H9 (cell line): ENCODE results near the gene RIC8A. TPM values are rescaled to one million over a fixed set of nuclear protein-coding genes. Genes with fewer than 3 reads are reported as not detected.

ENCODE experiments used
- DNase-seq: peaks from one replicate; pipeline ENCODE4 v3.0.0-alpha.2; 2017
- H2AFZ ChIP-seq: one replicate; pipeline ENCODE4 v1.6.1; 2013; ENCODE audit warnings: mild to moderate bottlenecking, low read length, control low read depth, moderate library complexity
- H2AK5ac ChIP-seq: 2 replicates; pipeline ENCODE4 v1.6.1; 2013; ENCODE audit warnings: low read length, control low read depth, mixed read lengths; ENCODE audit not compliant: insufficient read length
- H2BK120ac ChIP-seq: one replicate; pipeline ENCODE4 v1.6.1; 2013; ENCODE audit warnings: low read depth, mild to moderate bottlenecking, low read length, control low read depth, inconsistent platforms; ENCODE audit not compliant: poor library complexity, severe bottlenecking
- H2BK12ac ChIP-seq: 2 replicates; pipeline ENCODE4 v1.6.1; 2013; ENCODE audit warnings: low read length, control low read depth, mixed read lengths, low read depth; ENCODE audit not compliant: insufficient read length
- H2BK15ac ChIP-seq: 2 replicates; pipeline ENCODE4 v1.6.1; 2013; ENCODE audit warnings: low read depth, low read length, control low read depth
- H2BK20ac ChIP-seq: one replicate; pipeline ENCODE4 v1.6.1; 2013; ENCODE audit warnings: low read depth, mild to moderate bottlenecking, low read length, control low read depth, inconsistent platforms; ENCODE audit not compliant: poor library complexity, severe bottlenecking
- H2BK5ac ChIP-seq: 2 replicates; pipeline ENCODE4 v1.6.1; 2013; ENCODE audit warnings: low read length, control low read depth, mixed read lengths; ENCODE audit not compliant: insufficient read length
- H3K14ac ChIP-seq: 2 replicates; pipeline ENCODE4 v1.6.1; 2013; ENCODE audit warnings: low read length, control low read depth; ENCODE audit not compliant: insufficient read depth
- H3K18ac ChIP-seq: 2 replicates; pipeline ENCODE4 v1.6.1; 2013; ENCODE audit warnings: low read depth, mild to moderate bottlenecking, mixed read lengths, low read length, control low read depth; ENCODE audit not compliant: insufficient read length
- H3K23ac ChIP-seq: 2 replicates; pipeline ENCODE4 v1.6.1; 2013; ENCODE audit warnings: low read length, control low read depth, mixed read lengths, low read depth; ENCODE audit not compliant: insufficient read length
- H3K23me2 ChIP-seq: 2 replicates; pipeline ENCODE4 v1.6.1; 2013; ENCODE audit warnings: low read depth, mild to moderate bottlenecking, mixed read lengths, low read length, control low read depth; ENCODE audit not compliant: insufficient read length, poor library complexity, severe bottlenecking
- H3K27ac ChIP-seq: 2 replicates; pipeline ENCODE4 v1.5.1; 2013; ENCODE audit warnings: low read length, control low read depth, mixed read lengths, low read depth; ENCODE audit not compliant: insufficient read length
- H3K27me3 ChIP-seq: 2 replicates; pipeline ENCODE4 v1.6.1; 2013; ENCODE audit warnings: low read length, control low read depth, inconsistent platforms; ENCODE audit not compliant: insufficient read depth
- H3K4ac ChIP-seq: 2 replicates; pipeline ENCODE4 v1.6.1; 2013; ENCODE audit warnings: low read depth, mild to moderate bottlenecking, control low read depth, inconsistent platforms, low read length, moderate library complexity
- H3K4me1 ChIP-seq: 2 replicates; pipeline ENCODE4 v1.6.1; 2013; ENCODE audit warnings: low read length, control low read depth, inconsistent platforms; ENCODE audit not compliant: insufficient read depth
- H3K4me2 ChIP-seq: 2 replicates; pipeline ENCODE4 v1.6.1; 2013; ENCODE audit warnings: low read length, control low read depth, mixed read lengths; ENCODE audit not compliant: insufficient read length, insufficient read depth
- H3K56ac ChIP-seq: 2 replicates; pipeline ENCODE4 v1.6.1; 2013; ENCODE audit warnings: low read depth, mild to moderate bottlenecking, mixed read lengths, low read length, control low read depth; ENCODE audit not compliant: insufficient read length
- H3K79me1 ChIP-seq: 2 replicates; pipeline ENCODE4 v1.6.1; 2013; ENCODE audit warnings: low read depth, mild to moderate bottlenecking, moderate library complexity, low read length, control low read depth, inconsistent platforms; ENCODE audit not compliant: insufficient read depth, poor library complexity, severe bottlenecking
- H3K79me2 ChIP-seq: 2 replicates; pipeline ENCODE4 v1.6.1; 2013; ENCODE audit warnings: low read length, control low read depth, inconsistent platforms; ENCODE audit not compliant: insufficient read depth
- H3K9ac ChIP-seq: 2 replicates; pipeline ENCODE4 v1.6.1; 2013; ENCODE audit warnings: low read length, control low read depth, mixed read lengths; ENCODE audit not compliant: insufficient read length; ENCODE audit errors: extremely low read depth
- H3K9me3 ChIP-seq: one replicate; pipeline ENCODE4 v1.6.1; 2013; ENCODE audit warnings: low read depth, low read length, inconsistent platforms; ENCODE audit not compliant: control insufficient read depth
- H3T11ph ChIP-seq: one replicate; pipeline ENCODE4 v1.6.1; 2013; ENCODE audit warnings: mild to moderate bottlenecking, low read length, control low read depth, inconsistent platforms
- H4K20me1 ChIP-seq: one replicate; pipeline ENCODE4 v1.6.1; 2013; ENCODE audit not compliant: control insufficient read depth, insufficient read length, insufficient read depth
- H4K5ac ChIP-seq: 2 replicates; pipeline ENCODE4 v1.6.1; 2013; ENCODE audit warnings: low read depth, mild to moderate bottlenecking, mixed read lengths, low read length, control low read depth; ENCODE audit not compliant: insufficient read length
- H4K8ac ChIP-seq: replicated peaks from 2 replicates; pipeline ENCODE4 v1.6.1; 2013; ENCODE audit warnings: low read length, control low read depth, mixed read lengths, low read depth; ENCODE audit not compliant: insufficient read length
- H4K91ac ChIP-seq: 2 replicates; pipeline ENCODE4 v1.6.1; 2013; ENCODE audit warnings: low read depth, mild to moderate bottlenecking, moderate library complexity, mixed read lengths, low read length, control low read depth; ENCODE audit not compliant: insufficient read length
- H3K27ac Mint-ChIP-seq, 3 experiments: 2 replicates in 2 of 3; 3 replicates in 1 of 3; pipeline ENCODE4 v1.8.0; 2020 to 2021; ENCODE audit warnings: mixed read lengths in 3 of 3, mild to moderate bottlenecking in 1 of 3, moderate library complexity in 1 of 3
- H3K27me3 Mint-ChIP-seq: 2 replicates; pipeline ENCODE4 v1.8.0; 2021; ENCODE audit warnings: low read depth, mild to moderate bottlenecking, moderate library complexity, mixed read lengths
- H3K36me3 Mint-ChIP-seq, 3 experiments: 2 replicates in 2 of 3; 3 replicates in 1 of 3; pipeline ENCODE4 v1.8.0; 2020 to 2021; ENCODE audit warnings: low read depth in 3 of 3, mixed read lengths in 3 of 3; ENCODE audit not compliant: insufficient read depth in 1 of 3
- H3K4me1 Mint-ChIP-seq, 2 experiments: 2 replicates each; pipeline ENCODE4 v1.8.0; 2020; ENCODE audit warnings: mixed read lengths in 2 of 2
- H3K4me3 Mint-ChIP-seq, 2 experiments: 2 replicates in 1 of 2; 3 replicates in 1 of 2; pipeline ENCODE4 v1.8.0; 2020 to 2021; ENCODE audit warnings: mild to moderate bottlenecking in 2 of 2, mixed read lengths in 2 of 2, moderate library complexity in 1 of 2
- H3K9me3 Mint-ChIP-seq, 2 experiments: 2 replicates in 1 of 2; 3 replicates in 1 of 2; pipeline ENCODE4 v1.8.0; 2020; ENCODE audit warnings: mild to moderate bottlenecking in 2 of 2, mixed read lengths in 2 of 2, moderate library complexity in 1 of 2
- WGBS: extraction: QIAGEN DNeasy Blood & Tissue Kit; methylation state at CpG from one replicate; pipeline ENCODE4 v1.1.7; 2013; ENCODE audit warnings: missing lambda C conversion rate, low lambda C conversion rate, mixed read lengths; ENCODE audit not compliant: insufficient read length; ENCODE audit errors: extremely low coverage; 5-methylcytosine and 5-hydroxymethylcytosine counted together
- total RNA-seq: library from RNA; stranded (reverse); gene quantifications from 2 replicates; pipeline ENCODE4 v1.2.1, GENCODE V29; 2021
- TF ChIP-seq, protein P1 (sequence below): fragments of 200-600 bp; sonication (generic); conservative IDR thresholded peaks from 3 replicates; pipeline ENCODE4 v1.8.0; 2021; ENCODE audit warnings: antibody characterized with exemption, mild to moderate bottlenecking

Gene RIC8A
- total RNA-seq, 1 experiment from 2014 or later, result 94.9 TPM

DNA sequence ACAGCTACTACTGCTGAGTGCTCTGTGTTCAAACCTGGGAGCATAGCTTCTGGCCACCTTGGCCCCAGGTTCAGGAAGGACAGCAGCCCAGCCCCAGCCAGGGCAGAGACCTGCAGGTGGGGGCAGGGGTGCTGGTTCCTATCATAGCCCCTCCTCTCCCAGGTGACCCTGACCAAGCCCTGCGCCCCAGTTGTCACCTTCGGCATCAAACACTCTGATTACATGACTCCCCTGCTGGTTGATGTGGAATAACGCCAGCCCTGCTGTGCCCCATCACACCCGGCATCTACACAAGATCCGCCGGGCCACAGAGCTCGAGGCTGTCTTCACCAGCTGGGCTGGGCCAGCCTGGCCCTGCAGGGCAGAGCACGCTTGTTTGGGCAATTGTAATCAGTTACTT is 7.7 kb upstream of the RIC8A start:
- no peak overlapping the region for H3K18ac ChIP-seq
- no peak overlapping the region for H3K4me2 ChIP-seq
- no peak overlapping the region for H4K5ac ChIP-seq
- H3K14ac ChIP-seq, result no peak overlapping the region
- no peak overlapping the region for H3K23ac ChIP-seq
- H2BK20ac ChIP-seq, result no peak overlapping the region
- no peaks in the 10 kb centered on the region for H4K20me1 ChIP-seq
- no peak overlapping the region for H2AFZ ChIP-seq
- Mint-ChIP-seq H3K4me1 (no peaks in the 10 kb centered on the region), H3K27me3 (peaks cover 1% of the 10 kb centered on the region), H3K9me3 (peaks cover 0 to 6% of the 10 kb centered on the region in 2 experiments; a peak in 4 of 5 replicates), H3K36me3 (peaks cover 7 to 23% (median 19%) of the 10 kb centered on the region in 3 experiments), H3K27ac (peak overlapping the region in 1 of 3 experiments; percentile 59; a peak in 1 of 7 replicates), H3K4me3 (no peak overlapping the region)
- H3K79me1 ChIP-seq, result no peaks in the 10 kb centered on the region
- WGBS, result no CpG with 5 or more reads among the region's 8 CpGs
- H3K23me2 ChIP-seq, result no peaks in the 10 kb centered on the region
- no peak overlapping the region for H3K9ac ChIP-seq
- H2BK5ac ChIP-seq, result no peak overlapping the region
- H3K56ac ChIP-seq, result no peak overlapping the region
- H2BK120ac ChIP-seq, result no peak overlapping the region
- H3K27me3 ChIP-seq, result no peaks in the 10 kb centered on the region
- H4K91ac ChIP-seq, result no peak overlapping the region
- no peak overlapping the region for H3T11ph ChIP-seq
- no peak for DNase-seq
- H3K4ac ChIP-seq, result no peak overlapping the region
- no peaks in the 10 kb centered on the region for H3K4me1 ChIP-seq
- no peak overlapping the region for H2BK12ac ChIP-seq
- H3K27ac ChIP-seq, result no peak overlapping the region
- H2AK5ac ChIP-seq, result no peak overlapping the region
- no peaks in the 10 kb centered on the region for H3K79me2 ChIP-seq
- H4K8ac ChIP-seq, result no peak overlapping the region
- no peaks in the 10 kb centered on the region for H3K9me3 ChIP-seq
- TF ChIP-seq, protein P1, sequence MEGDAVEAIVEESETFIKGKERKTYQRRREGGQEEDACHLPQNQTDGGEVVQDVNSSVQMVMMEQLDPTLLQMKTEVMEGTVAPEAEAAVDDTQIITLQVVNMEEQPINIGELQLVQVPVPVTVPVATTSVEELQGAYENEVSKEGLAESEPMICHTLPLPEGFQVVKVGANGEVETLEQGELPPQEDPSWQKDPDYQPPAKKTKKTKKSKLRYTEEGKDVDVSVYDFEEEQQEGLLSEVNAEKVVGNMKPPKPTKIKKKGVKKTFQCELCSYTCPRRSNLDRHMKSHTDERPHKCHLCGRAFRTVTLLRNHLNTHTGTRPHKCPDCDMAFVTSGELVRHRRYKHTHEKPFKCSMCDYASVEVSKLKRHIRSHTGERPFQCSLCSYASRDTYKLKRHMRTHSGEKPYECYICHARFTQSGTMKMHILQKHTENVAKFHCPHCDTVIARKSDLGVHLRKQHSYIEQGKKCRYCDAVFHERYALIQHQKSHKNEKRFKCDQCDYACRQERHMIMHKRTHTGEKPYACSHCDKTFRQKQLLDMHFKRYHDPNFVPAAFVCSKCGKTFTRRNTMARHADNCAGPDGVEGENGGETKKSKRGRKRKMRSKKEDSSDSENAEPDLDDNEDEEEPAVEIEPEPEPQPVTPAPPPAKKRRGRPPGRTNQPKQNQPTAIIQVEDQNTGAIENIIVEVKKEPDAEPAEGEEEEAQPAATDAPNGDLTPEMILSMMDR, result no peak
- H2BK15ac ChIP-seq, result no peak overlapping the region
